Left forelimb (tissue), 1 donor: ENCODE results near the gene C19orf12.

ENCODE experiments used
- DNase-seq: peaks from one replicate; pipeline ENCODE4 v3.0.0-alpha.2; 2018; ENCODE audit warnings: low spot score

C19orf12 gene

GRCh38 chr19:29663861-29664752 is 51.0 kb downstream of the C19orf12 start:
- DNase-seq: no peak

GRCh38 chr19:29662604-29663404 is 52.3 kb downstream of the C19orf12 start:
- DNase-seq: no peak

- DNase-seq: no peak
Observed at GRCh38 chr19:29662278-29662603, 52.8 kb downstream of the C19orf12 start.

- DNase-seq: no peak
Observed at GRCh38 chr19:29660835-29661234, 54.2 kb downstream of the C19orf12 start.

GRCh38 chr19:29658221-29658991 is 56.7 kb downstream of the C19orf12 start:
- no peak for DNase-seq

GRCh38 chr19:29655648-29656335 is 59.3 kb downstream of the C19orf12 start:
- no peak for DNase-seq

- DNase-seq: no peak
Observed at GRCh38 chr19:29653398-29653797, 61.7 kb downstream of the C19orf12 start.

- DNase-seq: no peak
Observed at GRCh38 chr19:29651622-29652394, 63.3 kb downstream of the C19orf12 start.

GRCh38 chr19:29650772-29651387 is 64.2 kb downstream of the C19orf12 start:
- no peak for DNase-seq
